ENCODE data around the gene PAFAH2. TPM values are rescaled to one million over a fixed set of nuclear protein-coding genes. Genes with fewer than 3 reads are reported as not detected.
A peak's percentile ranks its signal among the peaks of the same experiment; 100 is the strongest.

Gene PAFAH2
- total RNA-seq, 2 donors from 2014 or later, result 11.6 to 13.3 TPM

GRCh38 chr1:25929016-25929415 is 68.8 kb downstream of the PAFAH2 start:
- no peak overlapping the region for H3K27ac Mint-ChIP-seq
- H3K9me3 Mint-ChIP-seq, result no peaks in the 10 kb centered on the region
- no peak overlapping the region for H3K9ac ChIP-seq (ENCODE audit: extremely low read depth, low read length, poor library complexity, severe bottlenecking)

DNA sequence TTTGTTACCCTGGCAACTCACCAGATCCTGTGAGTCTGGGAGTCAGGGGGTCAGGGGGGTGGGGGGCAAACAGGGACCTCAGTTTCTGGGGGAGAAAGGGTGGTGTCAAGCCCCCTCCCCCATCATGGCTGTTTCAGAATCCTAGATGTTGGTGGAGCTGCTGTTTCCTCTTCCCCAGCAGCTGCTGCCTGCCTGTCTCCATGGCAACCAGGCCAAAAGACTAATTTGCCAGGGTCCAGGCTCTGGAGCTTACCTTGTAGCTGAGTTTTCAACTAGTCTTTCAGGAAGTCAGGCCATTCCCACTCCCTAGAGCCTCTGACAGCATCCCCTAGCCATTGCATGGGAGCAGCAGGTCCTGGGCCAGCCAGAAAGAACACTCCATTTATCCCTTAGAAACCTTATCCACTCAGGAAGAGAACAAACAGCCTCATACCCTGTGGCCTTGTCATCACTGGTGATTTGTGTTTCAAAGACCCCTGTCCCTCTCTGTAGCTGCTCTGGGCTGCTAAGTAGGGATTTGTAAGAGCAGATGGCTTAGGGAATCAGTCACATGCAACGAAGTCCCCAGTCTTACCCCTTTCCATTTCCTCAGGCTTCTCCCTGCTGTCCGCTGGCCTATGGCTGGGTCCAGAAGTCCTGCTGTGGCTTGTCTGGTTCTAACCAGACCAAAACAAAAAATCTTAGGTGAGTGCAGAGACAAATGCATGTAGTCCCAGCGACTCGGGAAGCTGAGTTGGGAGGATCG is 70.2 kb downstream of the PAFAH2 start:
- no peak overlapping the region for H3K4me3 ChIP-seq (ENCODE audit: low read length)
- Mint-ChIP-seq H3K36me3 (ENCODE audit: low read depth) (no peaks in the 10 kb centered on the region), H3K27me3 (ENCODE audit: insufficient read depth) (peaks cover 8% of the 10 kb centered on the region), H3K9me3 (no peaks in the 10 kb centered on the region), H3K4me1 (peaks cover 16% of the 10 kb centered on the region), H3K27ac (no peak overlapping the region), H3K4me3 (no peak overlapping the region)
- H3K9ac ChIP-seq (ENCODE audit: extremely low read depth, low read length, poor library complexity, severe bottlenecking), result no peak overlapping the region
- H3K27me3 ChIP-seq (ENCODE audit: control insufficient read depth, insufficient read depth, low read length, poor library complexity, severe bottlenecking), result no peaks in the 10 kb centered on the region
- peaks cover 4% of the 10 kb centered on the region for H3K4me1 ChIP-seq (ENCODE audit: control insufficient read depth, insufficient read depth, low read length)
- TF ChIP-seq CTCF (conservative IDR thresholded peaks at IDR 0.05), result no peak
- H3K9me3 ChIP-seq (ENCODE audit: control insufficient read depth, low read length), result no peaks in the 10 kb centered on the region
- H3K36me3 ChIP-seq (ENCODE audit: control insufficient read depth, insufficient read depth, low read length), result no peaks in the 10 kb centered on the region
- WGBS, 2 experiments (ENCODE audit: insufficient coverage in 1 of 2, insufficient read length in 1 of 2), result 94 to 96% methylated on average over 3 to 5 of the region's 5 CpGs
- H3K27ac ChIP-seq (ENCODE audit: low read depth, low read length), result peak overlapping the region; percentile 93
- peak; percentile 75 for DNase-seq

More at GRCh38 chr1:25929016-25929415, 68.8 kb downstream of the PAFAH2 start:
- Histone ChIP-seq H3K36me3 (ENCODE audit: control insufficient read depth, insufficient read depth, low read length) (no peaks in the 10 kb centered on the region), H3K27ac (ENCODE audit: low read depth, low read length) (no peak overlapping the region), H3K4me3 (ENCODE audit: low read length) (no peak overlapping the region), H3K27me3 (ENCODE audit: control insufficient read depth, insufficient read depth, low read length, poor library complexity, severe bottlenecking) (no peaks in the 10 kb centered on the region), H3K9me3 (ENCODE audit: control insufficient read depth, low read length) (no peaks in the 10 kb centered on the region), H3K4me1 (ENCODE audit: control insufficient read depth, insufficient read depth, low read length) (peaks cover 2% of the 10 kb centered on the region)
- Mint-ChIP-seq H3K4me3 (no peak overlapping the region), H3K36me3 (ENCODE audit: low read depth) (no peaks in the 10 kb centered on the region), H3K27me3 (ENCODE audit: insufficient read depth) (peaks cover 8% of the 10 kb centered on the region), H3K4me1 (peaks cover 12% of the 10 kb centered on the region)
- TF ChIP-seq CTCF (conservative IDR thresholded peaks at IDR 0.05), result no peak
- DNase-seq, result no peak
- WGBS, 2 experiments (ENCODE audit: insufficient coverage in 1 of 2, insufficient read length in 1 of 2), result 91 to 93% methylated on average over 7 of the region's 7 CpGs

DNA sequence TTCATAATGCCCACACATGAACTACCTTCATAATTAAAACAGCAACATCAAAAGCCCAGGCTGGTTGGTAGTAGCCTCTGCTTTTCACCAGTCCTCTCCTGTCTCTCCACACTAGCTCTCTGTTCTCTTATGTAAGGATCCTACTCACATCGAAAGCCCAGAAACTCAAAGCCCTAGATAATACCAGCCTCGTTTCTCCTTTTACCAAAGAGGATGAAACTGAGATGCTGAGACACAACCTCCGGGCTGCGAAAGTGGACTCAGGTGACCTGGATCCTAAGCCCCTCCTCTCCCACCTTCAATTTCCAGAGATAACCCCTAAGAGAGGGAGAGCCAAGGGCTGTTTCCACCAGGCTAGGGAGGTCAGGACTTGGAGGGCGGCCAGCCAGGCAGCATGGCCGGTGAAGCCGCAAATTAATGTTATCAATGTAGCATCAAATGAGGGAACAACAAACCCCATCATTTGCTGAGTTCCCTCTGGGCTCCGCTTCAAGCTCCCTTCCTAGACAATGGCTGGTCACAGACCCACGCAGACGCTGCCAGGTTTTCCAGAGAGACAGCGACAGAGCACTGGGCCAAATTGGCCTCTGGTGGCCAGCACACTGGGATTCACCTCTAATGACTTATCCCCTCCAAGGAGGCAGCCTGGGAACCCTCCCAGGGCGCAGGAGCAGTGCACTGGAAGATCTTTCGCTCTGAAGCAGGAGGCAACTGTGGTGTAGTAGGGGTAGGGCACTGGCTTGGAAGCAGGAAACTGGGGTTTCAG is 70.9 kb downstream of the PAFAH2 start:
- H3K4me3 ChIP-seq (ENCODE audit: low read length), result no peak overlapping the region
- peak overlapping the region; percentile 72 for H3K27ac Mint-ChIP-seq
- no peaks in the 10 kb centered on the region for H3K36me3 ChIP-seq (ENCODE audit: control insufficient read depth, insufficient read depth, low read length)
- H3K4me1 ChIP-seq (ENCODE audit: control insufficient read depth, insufficient read depth, low read length), result peaks cover 4% of the 10 kb centered on the region
- peak; percentile 67 for DNase-seq
- H3K36me3 Mint-ChIP-seq (ENCODE audit: low read depth), result no peaks in the 10 kb centered on the region
- peak overlapping the region; percentile 93 for H3K27ac ChIP-seq (ENCODE audit: low read depth, low read length)
- H3K9me3 Mint-ChIP-seq, result no peaks in the 10 kb centered on the region
- H3K27me3 Mint-ChIP-seq (ENCODE audit: insufficient read depth), result peaks cover 8% of the 10 kb centered on the region
- H3K4me3 Mint-ChIP-seq, result no peak overlapping the region
- TF ChIP-seq CTCF (conservative IDR thresholded peaks at IDR 0.05), result no peak
- WGBS, 2 experiments (ENCODE audit: insufficient coverage in 1 of 2, insufficient read length in 1 of 2), result 86 to 87% methylated on average over 12 to 13 of the region's 13 CpGs
- H3K9me3 ChIP-seq (ENCODE audit: control insufficient read depth, low read length), result no peaks in the 10 kb centered on the region
- H3K4me1 Mint-ChIP-seq, result peaks cover 22% of the 10 kb centered on the region
- no peak overlapping the region for H3K9ac ChIP-seq (ENCODE audit: extremely low read depth, low read length, poor library complexity, severe bottlenecking)
- no peaks in the 10 kb centered on the region for H3K27me3 ChIP-seq (ENCODE audit: control insufficient read depth, insufficient read depth, low read length, poor library complexity, severe bottlenecking)

Measured in endodermal cell (in vitro differentiated cells).